Right lobe of liver (tissue), 4 donors: ENCODE results near the gene AURKA.

Experiments
- CTCF ChIP-seq, 4 donors: fragments of 200-600 bp in 3 of 4; fragments of 450-650 bp in 1 of 4; IDR thresholded peaks; one replicate each; pipeline versions ENCODE4 v1.5.1 to v1.8.0; 2016 to 2022; ENCODE audit warnings: antibody characterized with exemption in 4 of 4, mild to moderate bottlenecking in 2 of 4
- POLR2A ChIP-seq: fragments of 450-650 bp; IDR thresholded peaks from one replicate; pipeline ENCODE4 v1.6.1; 2017; ENCODE audit warnings: antibody characterized with exemption, mild to moderate bottlenecking
- donor health status: DM: no; HTN: no; CAD: no.
- donor health status: DM: no; HTN: no; CAD: no.
- donor health status: DM: no; HTN: yes; CAD: no.

GRCh38 chr20:56433221-56433879 is 41.3 kb upstream of the AURKA start:
- no peak for TF ChIP-seq CTCF (IDR thresholded peaks at IDR 0.05)
- no peak for TF ChIP-seq POLR2A
